ENCODE results near the gene HK1.
A peak's percentile ranks its signal among the peaks of the same experiment; 100 is the strongest.

HK1 gene

GRCh38 chr10:69338547-69339450 is 60.5 kb downstream of the HK1 start:
- peak overlapping the region; percentile 50 for H3K4me3 ChIP-seq
- DNase-seq (ENCODE audit: low spot score), result no peak
- H3K27ac ChIP-seq, result peak overlapping the region; percentile 79 to 92
- TF ChIP-seq, protein P1, sequence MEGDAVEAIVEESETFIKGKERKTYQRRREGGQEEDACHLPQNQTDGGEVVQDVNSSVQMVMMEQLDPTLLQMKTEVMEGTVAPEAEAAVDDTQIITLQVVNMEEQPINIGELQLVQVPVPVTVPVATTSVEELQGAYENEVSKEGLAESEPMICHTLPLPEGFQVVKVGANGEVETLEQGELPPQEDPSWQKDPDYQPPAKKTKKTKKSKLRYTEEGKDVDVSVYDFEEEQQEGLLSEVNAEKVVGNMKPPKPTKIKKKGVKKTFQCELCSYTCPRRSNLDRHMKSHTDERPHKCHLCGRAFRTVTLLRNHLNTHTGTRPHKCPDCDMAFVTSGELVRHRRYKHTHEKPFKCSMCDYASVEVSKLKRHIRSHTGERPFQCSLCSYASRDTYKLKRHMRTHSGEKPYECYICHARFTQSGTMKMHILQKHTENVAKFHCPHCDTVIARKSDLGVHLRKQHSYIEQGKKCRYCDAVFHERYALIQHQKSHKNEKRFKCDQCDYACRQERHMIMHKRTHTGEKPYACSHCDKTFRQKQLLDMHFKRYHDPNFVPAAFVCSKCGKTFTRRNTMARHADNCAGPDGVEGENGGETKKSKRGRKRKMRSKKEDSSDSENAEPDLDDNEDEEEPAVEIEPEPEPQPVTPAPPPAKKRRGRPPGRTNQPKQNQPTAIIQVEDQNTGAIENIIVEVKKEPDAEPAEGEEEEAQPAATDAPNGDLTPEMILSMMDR (IDR thresholded peaks at IDR 0.05), result no peak

DNA sequence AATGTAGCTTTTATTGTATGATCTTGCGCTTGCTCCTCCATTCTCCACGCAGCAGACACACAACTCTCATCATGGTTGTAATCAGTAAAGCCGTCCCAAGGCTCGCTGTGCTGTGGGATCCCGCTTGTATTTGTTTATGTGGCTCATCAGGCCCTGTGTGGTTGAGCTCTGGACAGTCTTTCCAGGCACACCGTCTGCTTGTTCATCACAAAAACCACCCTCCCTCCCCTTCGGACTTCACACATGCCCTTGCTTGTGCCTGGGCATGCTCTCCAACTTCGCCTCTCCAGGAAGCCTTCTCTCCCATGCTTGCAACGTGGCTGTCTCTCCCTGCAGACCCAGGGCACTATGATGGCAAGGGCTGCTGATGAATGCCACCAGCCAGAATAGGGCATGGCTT is 62.4 kb downstream of the HK1 start:
- no peak for DNase-seq (ENCODE audit: low spot score)
- Histone ChIP-seq H3K27ac (peak overlapping the region in 1 of 2 donors; percentile 92), H3K4me3 (no peak overlapping the region)
- TF ChIP-seq, protein P1 (IDR thresholded peaks at IDR 0.05), result no peak

- Histone ChIP-seq H3K27ac (peak overlapping the region in 1 of 2 donors; percentile 54), H3K4me3 (no peak overlapping the region)
- no peak for DNase-seq (ENCODE audit: low spot score)
- TF ChIP-seq, protein P1 (IDR thresholded peaks at IDR 0.05), result no peak
These were observed 65.6 kb downstream of the HK1 start for GRCh38 chr10:69343905-69344304.

- TF ChIP-seq, protein P1 (IDR thresholded peaks at IDR 0.05), result no peak
- DNase-seq (ENCODE audit: low spot score), result no peak
- Histone ChIP-seq H3K4me3 (no peak overlapping the region), H3K27ac (peak overlapping the region; percentile 44 to 75)
These were observed 66.4 kb downstream of the HK1 start for GRCh38 chr10:69344591-69345252.

GRCh38 chr10:69345402-69345801 is 67.1 kb downstream of the HK1 start:
- Histone ChIP-seq H3K27ac (peak overlapping the region; percentile 44 to 75), H3K4me3 (no peak overlapping the region)
- no peak for DNase-seq (ENCODE audit: low spot score)
- TF ChIP-seq, protein P1 (IDR thresholded peaks at IDR 0.05), result no peak

DNA sequence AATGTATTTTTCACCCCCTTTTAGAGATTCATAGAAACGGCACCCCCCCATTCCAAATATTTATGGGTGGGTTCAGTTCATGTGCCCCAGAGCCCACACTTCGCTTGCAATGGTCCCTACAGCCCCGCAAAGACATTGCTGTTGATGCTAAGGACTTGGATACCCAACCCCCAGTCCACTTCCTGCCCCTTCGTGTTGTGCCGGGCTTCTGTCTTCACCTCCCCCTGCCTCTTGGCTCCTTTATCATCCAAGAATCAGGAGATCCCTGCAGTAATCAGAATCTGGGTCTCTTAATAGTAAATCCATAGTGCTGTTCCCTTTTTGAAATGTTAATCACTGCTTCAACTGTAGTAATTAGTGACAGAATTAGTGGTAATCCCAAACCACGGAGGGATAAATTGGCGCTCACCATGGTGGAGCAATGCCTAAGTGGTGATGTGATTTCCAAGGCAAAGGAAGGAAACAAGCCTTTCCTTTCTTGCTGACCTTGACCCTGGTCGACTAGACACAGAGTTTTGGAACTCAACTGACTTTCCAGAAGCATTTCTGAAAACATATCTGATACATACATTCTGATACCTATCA is 67.7 kb downstream of the HK1 start:
- DNase-seq (ENCODE audit: low spot score), result no peak
- TF ChIP-seq, protein P1 (IDR thresholded peaks at IDR 0.05), result no peak
- peak overlapping the region; percentile 44 to 75 for H3K27ac ChIP-seq
- H3K4me3 ChIP-seq, result no peak overlapping the region

Data from coronary artery (tissue), 2 donors.